Activated CD8-positive, alpha-beta memory T cell treated with anti-CD3 and anti-CD28 coated beads for 24 hours (primary cell): Measurements from ENCODE around the gene PLXNA4.
A peak's percentile ranks its signal among the peaks of the same experiment; 100 is the strongest.

ENCODE experiments used
- DNase-seq: peaks from one replicate; pipeline ENCODE4 v3.0.0-alpha.2; 2020

The PLXNA4 gene

DNA sequence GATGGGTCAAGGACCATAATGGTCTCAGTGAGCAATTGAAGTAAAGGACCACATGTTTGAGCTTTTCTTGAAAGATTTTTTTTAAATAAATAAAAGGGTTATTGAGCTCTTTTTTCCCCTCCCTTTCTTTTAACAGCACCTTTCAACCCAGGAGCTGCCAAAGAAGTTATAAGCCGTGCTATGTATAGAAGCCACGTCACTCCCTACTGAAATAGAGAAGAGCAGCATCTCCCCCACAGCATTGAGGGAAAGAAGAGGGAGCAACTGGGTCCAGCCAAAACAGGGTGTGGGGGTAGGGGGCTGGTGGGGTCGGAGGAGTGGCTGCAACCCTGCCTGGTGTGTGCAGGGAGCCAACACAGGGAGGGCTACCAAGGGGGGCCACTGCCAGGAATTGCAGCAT lies 227.2 kb downstream of the PLXNA4 start:
- no peak for DNase-seq

DNA sequence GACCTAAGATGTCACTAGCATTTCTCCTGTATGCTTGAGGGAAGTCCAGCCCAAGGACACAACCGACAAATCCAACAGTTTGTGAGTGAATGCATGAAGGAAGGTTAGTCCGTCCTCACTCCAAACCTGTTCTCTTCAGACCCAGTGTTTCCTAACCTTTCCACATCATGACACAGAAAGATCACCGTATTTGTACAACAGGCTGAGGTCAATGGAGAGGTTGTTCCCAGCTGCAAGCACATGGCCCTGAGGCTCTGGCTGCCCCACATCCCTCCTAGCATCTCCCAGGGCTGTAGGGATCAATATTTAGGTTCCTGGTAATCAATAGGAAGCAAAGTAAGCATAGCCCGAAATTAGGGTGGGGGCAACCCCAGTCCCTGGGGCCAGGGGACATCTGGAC lies 227.9 kb downstream of the PLXNA4 start:
- no peak for DNase-seq

DNA sequence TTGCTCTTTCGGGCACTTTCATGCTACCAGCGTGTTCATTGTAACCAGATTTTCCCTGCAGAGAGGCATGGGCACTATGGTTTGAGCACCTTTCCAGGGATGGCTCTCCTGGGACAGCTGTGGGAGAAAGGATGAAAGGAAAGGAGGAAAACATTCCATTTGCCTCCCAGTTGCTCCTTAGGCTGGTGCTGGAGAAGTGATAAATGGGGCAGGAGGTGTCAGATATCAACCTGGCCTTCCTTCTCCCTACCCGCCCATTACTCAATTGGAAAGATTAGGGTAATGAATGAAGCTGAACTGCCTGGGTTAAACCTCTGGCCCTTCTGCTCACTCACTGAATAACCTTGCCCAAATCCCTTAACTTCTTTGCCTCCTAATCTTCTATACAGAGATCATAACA lies 228.4 kb downstream of the PLXNA4 start:
- DNase-seq: no peak

DNA sequence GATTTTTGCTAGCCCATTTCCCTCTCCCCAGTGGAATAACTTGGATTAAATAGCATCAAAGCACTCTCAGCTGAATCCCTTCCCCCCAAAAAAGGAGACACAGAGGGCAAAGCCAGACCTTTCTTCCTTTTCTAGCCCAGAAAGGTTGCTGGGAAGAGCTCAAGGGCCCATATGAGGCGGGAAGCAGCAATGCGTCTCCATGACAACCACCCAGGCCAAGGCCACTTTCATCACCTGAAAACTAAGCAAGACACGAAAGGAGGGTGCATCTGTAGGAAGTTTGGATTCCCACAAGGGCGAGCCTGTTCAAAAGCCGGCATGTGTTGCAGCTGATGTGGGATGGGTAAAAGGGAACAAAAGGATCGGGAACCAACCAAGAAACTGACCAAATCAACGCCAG lies 229.1 kb downstream of the PLXNA4 start:
- no peak for DNase-seq

DNA sequence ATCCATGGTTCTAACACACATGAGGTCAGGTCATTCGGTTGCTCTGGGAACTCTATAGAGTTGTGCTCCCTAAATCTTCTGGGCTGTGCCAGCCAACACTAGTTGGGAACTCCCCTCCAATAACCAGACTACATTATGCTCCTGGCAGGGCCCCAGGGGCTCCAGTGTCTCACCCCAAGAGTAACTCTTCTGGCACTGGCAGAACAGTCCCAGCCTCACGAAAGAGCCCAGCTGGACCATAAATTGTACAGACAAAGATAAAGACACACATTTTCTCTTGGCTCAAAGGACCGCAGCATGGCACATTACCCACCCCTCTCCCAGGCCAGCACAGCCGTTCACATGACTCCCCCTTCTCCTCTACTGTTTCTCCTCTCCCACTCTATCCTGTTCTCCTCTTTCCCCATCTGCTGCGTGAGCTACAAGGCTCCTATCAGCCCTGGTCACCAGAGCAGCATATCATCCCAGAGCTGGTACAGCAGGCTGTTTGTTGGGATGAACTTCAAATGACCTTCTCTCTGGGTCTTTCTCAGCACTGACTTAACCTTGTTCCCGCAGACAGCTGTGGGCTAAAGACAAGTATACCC lies 230.6 kb downstream of the PLXNA4 start:
- DNase-seq: no peak

DNA sequence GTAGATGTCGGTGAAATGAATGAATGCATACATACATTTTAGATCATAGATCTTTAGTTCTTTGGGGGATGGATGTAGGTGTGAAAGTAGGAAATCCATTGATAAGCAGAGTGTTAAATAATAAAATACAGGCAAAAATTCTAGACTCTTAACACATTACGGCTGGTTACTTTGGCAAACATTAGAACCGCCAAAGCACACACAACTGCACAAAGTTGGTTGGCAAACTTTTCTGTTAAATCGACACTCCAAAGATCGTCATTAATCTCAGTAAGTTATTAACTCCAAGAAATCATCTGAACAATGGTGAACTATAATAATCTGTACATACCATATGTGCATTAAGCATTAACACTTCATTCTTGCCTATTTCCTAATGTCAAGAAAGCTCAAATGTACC lies 231.2 kb downstream of the PLXNA4 start:
- DNase-seq: no peak

DNA sequence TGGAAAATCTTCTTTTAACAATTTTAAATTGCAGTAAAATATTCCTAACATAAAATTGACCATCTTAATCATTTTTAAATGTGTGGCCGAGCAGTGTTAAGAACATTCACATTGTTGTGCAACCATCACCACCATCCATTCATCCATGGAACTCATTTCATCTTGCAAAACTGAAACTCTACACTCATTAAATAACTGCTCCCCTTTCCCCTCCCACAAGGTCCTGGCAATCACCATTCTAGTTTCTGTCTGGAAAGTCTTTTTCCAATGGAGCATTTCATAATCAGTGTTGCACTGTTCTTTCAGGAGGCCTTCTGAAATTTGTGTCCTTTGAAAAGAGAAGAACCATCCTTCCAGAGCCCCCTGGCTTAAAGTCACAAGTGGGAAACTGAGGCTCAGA lies 233.1 kb downstream of the PLXNA4 start:
- no peak for DNase-seq

DNA sequence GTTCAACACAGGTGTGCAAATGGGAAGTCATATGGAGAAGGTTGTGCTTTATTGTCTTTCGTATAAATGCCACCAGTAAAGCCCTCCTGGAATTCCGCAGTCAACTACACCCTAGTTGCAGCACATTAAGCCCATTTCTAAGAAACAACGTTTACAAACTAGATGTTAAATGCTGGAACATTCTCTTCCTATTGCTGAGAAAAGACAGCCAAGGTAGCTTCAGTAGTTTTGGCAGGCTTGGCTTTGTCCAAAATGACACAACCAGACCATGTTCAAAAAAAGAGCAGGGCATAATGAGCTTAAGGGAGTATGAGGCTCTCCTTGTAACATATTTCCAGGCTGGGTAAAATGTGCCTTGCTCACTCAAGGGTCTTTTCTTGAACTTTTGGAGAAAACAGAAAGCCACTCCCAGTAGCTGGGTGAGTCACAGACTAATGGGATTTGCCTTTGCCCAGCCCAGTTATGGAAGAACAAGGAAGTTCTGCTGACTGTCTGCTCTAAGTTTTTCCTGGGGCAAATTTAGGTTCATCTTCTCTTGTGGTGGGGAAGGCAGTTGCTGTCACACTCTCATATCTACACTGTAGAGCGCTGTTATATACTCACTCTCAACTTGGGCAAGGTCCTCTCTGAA lies 238.7 kb downstream of the PLXNA4 start:
- no peak for DNase-seq

DNA sequence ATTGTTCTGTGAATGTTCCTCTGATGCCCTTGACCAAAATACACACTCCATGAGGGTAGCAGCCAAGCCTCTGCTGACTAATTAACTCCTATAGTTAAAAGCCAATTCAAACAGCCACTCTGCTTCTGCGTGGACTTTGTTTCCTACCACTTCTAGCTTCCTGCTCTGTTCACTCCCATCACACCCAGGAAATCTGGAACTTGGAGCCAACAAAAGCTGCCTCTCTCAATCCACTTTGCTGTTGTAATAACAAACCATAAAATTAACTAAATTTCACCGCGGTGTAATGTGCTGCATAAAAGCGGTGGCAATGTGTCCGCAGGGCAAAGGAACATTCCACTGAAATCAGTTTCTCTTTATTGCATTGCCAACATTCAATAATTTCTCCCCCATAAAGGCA lies 239.5 kb downstream of the PLXNA4 start:
- DNase-seq: no peak

DNA sequence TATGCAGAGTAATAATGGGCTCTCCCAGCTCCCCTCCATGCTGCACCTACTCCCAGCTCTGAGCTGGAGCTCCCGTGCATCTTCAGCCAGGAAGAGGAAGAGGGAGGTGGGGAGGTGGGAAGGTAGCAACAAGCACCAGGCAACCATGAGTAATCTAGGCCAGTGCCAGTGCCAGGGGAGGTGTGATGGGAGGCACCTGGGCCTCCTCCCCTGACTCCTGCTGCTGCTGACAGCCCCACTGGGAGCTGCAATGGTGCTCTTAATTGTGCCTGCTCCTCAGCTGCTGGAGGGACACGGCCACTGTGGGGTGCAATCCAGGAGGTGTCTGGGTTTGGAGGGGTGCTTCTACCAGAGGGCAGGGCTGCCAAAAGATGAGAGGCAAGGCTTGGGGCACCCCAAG lies 243.0 kb downstream of the PLXNA4 start:
- DNase-seq: no peak

DNA sequence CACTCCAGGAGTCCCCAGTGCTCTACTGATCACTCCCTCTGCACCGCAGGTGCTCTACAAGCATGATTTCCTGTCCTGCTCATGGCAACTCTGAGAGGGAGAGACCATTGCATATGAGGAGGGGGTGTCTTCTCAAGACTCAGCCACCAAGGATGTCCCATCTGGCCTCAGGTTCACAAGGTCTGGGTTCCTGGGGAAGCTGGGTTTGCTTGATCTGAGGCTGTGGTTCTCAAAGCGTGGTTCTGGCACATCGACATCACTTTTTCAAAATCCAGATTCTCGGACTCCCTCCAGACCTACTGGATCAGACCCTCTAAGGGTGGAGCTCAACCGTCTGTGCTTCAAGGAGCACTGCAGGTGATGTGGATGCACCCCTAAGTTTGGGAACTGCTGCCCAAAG lies 247.5 kb downstream of the PLXNA4 start:
- no peak for DNase-seq

DNA sequence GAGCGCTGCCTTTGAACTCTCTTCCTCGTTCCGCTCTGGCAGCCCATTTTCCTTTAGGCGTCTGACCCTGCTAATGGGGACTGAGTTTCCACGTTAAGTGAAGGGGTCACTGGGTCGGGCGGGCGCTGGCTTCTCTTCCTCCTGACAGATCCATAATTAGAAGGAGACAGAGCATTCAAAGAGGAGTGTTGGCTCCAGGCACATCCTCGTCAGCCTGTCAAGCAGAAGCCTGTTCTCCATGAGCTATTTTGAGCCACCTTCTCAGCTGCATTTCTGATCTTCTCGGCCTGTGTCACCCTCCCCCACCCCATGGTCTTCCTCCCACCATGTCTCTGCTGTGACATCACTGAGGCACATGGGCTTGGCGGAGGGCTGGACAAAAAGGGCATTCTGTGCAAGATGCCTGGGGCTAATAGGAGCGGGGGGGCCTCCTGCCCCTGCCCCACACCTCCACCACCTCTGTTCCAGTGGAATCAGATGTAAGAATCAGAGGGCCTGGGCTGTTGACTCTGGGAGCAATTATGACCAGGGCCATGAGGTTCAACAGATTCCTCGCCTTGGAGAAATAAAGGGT lies 248.1 kb downstream of the PLXNA4 start:
- DNase-seq: no peak

DNA sequence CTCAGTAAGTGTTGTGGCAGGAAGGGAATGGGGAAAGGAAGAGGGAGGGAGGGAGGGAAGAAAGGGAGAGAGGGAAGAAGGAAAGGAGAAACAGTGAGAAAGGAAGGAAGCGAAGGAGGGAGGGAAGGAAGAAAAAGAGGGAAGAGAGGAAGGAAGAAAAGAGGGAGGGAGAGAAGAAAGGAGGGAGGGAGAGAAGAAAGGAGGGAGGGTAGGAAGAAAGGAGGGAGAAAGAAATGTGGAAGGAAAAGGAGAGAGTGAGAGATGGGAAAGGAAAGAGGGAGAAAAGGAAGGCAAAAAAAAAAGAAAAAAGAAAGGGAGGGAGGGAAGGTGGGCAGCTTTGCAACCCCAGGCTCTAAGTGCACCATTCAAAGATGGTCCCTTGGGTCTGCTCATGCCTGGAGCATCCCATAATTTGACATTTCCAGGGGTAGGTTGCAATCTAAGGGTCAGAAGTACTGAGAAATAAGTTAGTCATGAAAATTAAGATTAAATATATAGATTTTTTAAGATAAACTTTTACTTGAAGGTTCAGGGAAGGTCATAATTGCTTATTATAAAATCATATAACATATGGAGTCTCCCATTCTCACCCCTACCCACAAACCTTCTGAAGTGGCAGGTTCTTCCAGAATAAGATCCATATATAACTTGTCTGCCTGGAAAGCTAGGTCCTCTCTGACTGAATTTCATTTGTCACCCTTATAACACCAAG lies 249.2 kb downstream of the PLXNA4 start:
- DNase-seq: no peak

DNA sequence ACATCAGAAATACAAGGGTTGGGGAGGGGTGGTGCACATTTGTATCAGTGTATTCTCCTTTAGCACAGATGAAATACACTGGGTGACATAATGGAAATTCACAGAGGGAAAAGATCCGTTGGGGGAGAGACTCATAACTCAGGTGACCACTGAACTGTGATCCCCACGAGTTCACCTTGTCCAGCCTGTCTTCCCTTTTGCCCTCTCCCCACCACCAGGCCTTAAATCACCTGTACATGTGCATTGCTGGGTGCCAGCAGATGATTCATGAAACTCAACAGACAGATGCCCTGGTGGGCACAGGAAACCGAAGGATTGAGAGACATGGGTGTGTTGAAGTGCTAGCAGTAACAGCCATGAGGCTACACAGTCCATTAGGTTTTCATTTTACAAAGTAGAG lies 253.3 kb downstream of the PLXNA4 start:
- no peak for DNase-seq

DNA sequence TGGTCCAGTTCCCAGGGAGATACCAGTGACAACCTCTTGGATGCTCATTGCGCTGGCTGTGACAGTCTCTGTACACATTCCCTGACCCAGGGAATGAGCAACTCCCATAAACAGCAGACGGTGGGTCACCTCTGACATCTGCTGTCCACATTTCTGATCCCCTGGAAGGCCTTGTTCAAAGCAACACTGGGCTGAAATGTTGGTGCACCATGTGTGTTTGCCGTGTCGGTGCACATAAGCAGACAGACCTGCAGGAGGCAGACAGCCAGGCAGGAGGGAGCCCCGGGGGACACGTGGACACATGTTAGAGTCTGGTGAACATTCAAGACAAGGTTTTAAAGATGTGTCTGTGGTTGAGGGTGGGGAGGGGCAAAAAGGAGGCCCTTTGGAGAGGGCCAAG lies 254.9 kb downstream of the PLXNA4 start:
- DNase-seq: no peak

DNA sequence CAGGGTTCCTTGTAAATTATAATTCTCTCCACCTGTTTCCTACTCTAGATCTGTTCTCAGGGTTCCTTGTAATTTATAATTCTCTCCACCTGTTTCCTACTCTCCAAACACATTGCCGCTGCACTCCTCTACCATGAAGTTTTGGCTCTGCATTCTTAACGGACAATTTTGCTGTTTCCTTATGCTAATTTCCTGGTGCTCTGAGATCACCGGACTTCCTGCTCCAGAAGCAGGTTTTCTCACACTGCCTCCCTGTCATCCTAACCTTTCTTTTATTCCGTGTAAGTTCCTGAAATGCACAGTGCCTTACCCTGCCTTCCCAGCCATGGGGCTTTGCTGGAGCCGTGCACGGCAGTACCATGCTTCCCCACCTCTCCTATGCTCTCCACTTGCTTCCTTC lies 256.8 kb downstream of the PLXNA4 start:
- no peak for DNase-seq

DNA sequence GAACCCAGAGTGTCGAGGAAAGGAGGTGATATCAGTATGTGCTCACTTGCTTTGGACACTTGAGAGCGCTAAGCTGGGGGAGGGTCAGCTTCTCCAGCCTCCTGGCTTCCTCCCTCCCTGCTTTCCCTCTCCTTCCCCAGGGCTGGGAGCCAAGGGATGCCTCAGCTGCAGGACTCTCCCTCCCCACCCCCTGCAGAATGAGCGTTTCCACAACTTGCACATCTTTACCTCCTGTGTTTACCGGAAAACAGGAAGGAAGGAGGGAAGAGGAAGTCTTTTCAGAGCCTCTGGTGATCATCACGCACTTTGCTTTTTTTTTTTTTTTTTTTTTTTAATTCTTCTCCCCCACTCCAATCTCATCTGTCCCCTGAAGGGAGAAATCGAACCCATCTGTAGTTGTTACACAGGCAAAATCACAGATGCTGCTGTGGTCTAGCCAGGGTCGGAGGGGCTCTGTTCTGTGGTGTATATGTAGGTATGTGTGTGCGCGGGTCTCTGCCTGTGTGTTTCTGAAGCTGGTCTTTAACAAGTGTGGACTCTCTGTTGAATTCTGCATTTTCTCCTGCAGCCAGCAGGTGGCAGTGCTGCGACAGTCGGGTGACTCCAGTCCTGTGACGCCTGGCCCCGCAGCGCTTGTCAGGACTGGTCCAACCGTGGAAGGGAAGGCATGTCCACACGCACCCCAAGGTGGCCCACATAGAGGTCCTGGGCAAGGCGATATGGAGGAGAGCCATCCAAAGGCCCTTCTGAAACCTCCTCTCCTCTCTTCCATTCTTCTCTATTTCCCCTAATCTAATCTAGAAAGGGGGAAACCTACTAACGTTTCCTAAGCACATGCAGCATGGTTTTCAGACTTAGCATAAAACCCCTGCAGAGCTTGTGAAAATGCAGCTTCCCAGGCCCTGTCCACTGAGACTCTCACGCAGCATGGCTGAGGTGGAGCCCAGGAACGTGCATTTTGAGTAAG lies 257.6 kb downstream of the PLXNA4 start:
- DNase-seq: peak; percentile 89

DNA sequence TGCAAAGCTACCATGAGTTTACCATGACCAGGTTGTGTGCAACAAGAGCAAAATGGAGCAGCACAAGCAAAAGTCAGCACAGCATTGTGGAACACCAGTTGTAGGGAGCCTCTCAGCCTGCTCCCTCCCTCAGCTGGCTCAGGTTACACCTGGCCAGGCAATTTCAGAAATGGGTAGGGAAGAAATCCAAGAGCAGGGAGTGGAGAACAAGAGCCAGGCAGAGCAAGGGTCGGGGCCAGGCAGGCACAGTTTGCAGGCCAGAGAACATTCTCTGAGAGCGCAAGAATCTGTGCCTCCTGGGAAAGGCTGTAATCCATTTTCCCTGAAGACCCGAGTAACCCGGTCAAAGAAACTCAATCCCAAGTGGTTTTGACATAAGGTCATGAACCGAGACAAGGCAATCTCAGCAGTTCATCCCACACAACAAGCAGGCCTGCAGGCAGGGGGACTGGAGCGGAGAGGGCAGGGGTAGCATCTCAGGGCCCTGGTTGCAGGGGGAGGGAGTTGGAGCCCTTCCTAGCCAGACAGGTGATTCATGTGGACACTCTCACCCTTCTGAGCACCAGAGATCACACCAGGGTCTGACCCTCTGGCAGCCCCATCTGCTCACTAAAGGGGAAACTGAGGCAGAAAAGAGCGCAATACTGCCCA lies 258.4 kb downstream of the PLXNA4 start:
- DNase-seq: no peak

DNA sequence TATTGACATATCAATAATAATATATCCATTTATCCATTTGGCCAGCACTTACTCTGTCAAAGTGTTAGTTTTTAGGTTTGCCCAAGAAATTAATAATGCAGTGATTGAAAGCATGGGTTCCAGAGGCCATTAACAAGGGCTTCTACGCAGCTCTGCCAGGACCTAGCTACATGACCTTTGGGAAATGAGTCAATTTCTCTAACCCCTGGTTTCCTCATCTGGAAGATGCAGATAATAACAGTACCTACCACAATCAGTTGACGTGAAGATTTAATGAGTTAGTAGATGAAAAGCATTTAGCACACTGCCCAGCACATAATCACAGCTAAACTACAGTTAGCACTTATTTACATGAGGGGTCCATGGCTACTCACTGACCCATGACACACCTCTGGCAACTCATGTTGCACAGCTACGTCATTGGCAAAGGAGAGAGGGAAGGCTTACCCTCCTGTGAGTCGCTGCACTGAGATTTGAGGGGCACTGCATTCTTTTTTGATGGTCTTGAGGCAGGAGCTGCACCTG lies 263.7 kb downstream of the PLXNA4 start:
- DNase-seq: no peak

DNA sequence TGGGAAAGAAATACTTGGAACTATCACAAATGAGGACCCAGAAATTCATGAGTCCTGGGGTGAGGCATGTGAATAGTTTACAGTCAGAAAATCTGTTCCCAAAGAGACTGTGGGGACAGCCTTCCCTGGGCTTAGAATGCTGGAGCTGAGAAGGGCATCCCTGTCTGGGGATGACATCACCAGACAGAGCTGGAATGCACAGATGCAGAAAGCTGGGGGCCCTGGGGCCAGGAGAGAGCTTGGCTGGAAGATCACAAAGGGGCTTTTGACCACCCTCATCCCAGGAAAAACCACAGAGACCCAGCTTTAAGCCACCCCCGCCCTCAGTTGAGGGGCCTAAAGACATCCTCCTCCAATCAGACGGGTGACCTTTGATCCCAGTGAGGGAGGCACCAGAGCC lies 264.5 kb downstream of the PLXNA4 start:
- no peak for DNase-seq

DNA sequence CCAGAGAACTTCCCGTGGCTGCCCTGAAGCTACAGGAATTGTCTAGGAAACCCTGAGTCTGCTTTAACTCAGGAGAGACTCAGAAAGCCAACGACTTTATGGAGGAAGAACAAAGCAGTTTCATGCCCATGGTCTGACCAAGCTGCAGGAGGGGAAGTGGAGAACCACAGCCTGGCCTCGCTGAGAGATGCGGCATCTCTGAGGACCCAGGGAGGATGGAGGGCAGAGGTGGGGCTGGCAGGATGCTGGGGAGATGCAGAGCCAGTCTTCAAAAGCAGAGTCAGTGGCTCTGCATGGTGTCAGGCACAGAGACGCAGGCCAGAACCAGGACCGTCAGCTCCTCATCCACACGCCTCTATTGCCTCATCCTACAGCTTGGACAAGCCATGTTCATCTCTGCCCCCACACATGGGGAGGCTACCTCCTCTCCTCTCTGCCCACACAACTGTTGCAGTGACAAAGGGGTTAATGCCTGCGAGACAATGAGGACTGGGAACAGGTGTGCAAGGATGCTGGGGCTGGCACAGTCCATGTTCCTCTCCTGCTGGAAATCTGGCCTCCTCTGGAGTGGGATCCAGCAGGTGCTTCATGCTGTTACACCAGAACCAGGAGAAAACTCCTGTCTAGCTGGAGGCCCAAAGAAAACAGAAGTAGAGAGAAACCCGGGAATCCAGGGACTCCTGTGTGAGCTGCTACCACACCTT lies 267.0 kb downstream of the PLXNA4 start:
- DNase-seq: no peak

DNA sequence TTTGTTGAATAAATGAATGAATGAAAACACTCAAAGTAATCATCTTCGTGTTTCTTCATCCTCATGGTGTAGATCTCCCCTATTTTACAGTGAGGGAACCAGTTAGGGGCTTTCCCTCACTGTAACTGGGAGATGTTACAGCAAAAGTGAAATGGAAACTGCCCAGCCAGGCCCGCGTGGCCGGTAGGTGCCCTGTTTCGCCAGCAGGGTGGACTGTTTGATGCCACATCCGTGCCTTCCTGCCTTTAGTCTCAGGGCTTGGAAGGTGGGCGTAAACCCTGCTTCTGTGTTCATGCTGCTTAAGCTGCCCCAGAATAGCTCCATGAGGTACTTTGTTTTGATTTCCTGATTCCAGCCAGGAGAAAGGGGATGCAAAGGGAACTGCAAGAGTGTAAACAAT lies 268.8 kb downstream of the PLXNA4 start:
- no peak for DNase-seq
